Glomerular visceral epithelial cell (primary cell): ENCODE results near the gene SLC24A3.
A peak's percentile ranks its signal among the peaks of the same experiment; 100 is the strongest.

Experiments used
- DNase-seq: peaks from one replicate; pipeline ENCODE4 v3.0.0-alpha.2; 2016; ENCODE audit errors: extremely low spot score

SLC24A3 gene

GRCh38 chr20:19546648-19547047 is 334.2 kb downstream of the SLC24A3 start:
- DNase-seq: no peak

GRCh38 chr20:19547547-19547946 is 335.1 kb downstream of the SLC24A3 start:
- no peak for DNase-seq

- DNase-seq: no peak
Observed at GRCh38 chr20:19549896-19550295, 337.5 kb downstream of the SLC24A3 start.

- no peak for DNase-seq
Observed at GRCh38 chr20:19552221-19553180, 340.1 kb downstream of the SLC24A3 start.

GRCh38 chr20:19554666-19555065 is 342.2 kb downstream of the SLC24A3 start:
- no peak for DNase-seq

GRCh38 chr20:19555726-19556125 is 343.3 kb downstream of the SLC24A3 start:
- no peak for DNase-seq

GRCh38 chr20:19557291-19557690 is 344.8 kb downstream of the SLC24A3 start:
- no peak for DNase-seq

- no peak for DNase-seq
Observed at GRCh38 chr20:19560881-19561480, 348.5 kb downstream of the SLC24A3 start.

- DNase-seq: no peak
Observed at GRCh38 chr20:19562426-19562825, 350.0 kb downstream of the SLC24A3 start.

GRCh38 chr20:19564261-19564660 is 351.8 kb downstream of the SLC24A3 start:
- DNase-seq: no peak

GRCh38 chr20:19565736-19566135 is 353.3 kb downstream of the SLC24A3 start:
- DNase-seq: no peak

GRCh38 chr20:19566226-19566945 is 353.9 kb downstream of the SLC24A3 start:
- DNase-seq: peak; percentile 12

GRCh38 chr20:19568128-19568527 is 355.7 kb downstream of the SLC24A3 start:
- no peak for DNase-seq

GRCh38 chr20:19571996-19572395 is 359.6 kb downstream of the SLC24A3 start:
- no peak for DNase-seq

- DNase-seq: no peak
Observed at GRCh38 chr20:19577692-19578091, 365.2 kb downstream of the SLC24A3 start.

- DNase-seq: no peak
Observed at GRCh38 chr20:19582782-19583181, 370.3 kb downstream of the SLC24A3 start.

- DNase-seq: peak; percentile 46
Observed at GRCh38 chr20:19583532-19584175, 371.2 kb downstream of the SLC24A3 start.

GRCh38 chr20:19588241-19588640 is 375.8 kb downstream of the SLC24A3 start:
- DNase-seq: no peak

GRCh38 chr20:19588732-19589131 is 376.3 kb downstream of the SLC24A3 start:
- DNase-seq: no peak

GRCh38 chr20:19589787-19590362 is 377.4 kb downstream of the SLC24A3 start:
- no peak for DNase-seq

GRCh38 chr20:19590382-19590781 is 377.9 kb downstream of the SLC24A3 start:
- DNase-seq: no peak

- no peak for DNase-seq
Observed at GRCh38 chr20:19593762-19594161, 381.3 kb downstream of the SLC24A3 start.
